GM21717 (cell line): Measurements from ENCODE around the gene WDCP.
"Not testable (repeated sequence)": the region's sequence is repeated elsewhere in the genome, so short reads cannot be mapped to it uniquely, and the experiment has no call there.

Experiments used
- ATAC-seq: cut with Tn5 transposase; IDR thresholded peaks from one replicate; pipeline ENCODE4 v1.9.1; 2021; ENCODE audit warnings: mild to moderate bottlenecking, moderate library complexity; ENCODE audit not compliant: unreplicated experiment

The WDCP gene

GRCh38 chr2:24046930-24047702 lies at the start of gene WDCP:
TSS of gene WDCP (minus strand) at chr2:24047391. CDS start at chr2:24039494, 7,897 bp downstream.
- ATAC-seq, result peak; percentile 99

- not testable (repeated sequence) for ATAC-seq
Observed at GRCh38 chr2:24095171-24095677, 48.0 kb upstream of the WDCP start.

- not testable (repeated sequence) for ATAC-seq
Observed at GRCh38 chr2:24093270-24093669, 46.1 kb upstream of the WDCP start.

GRCh38 chr2:24088821-24089359 lies 41.7 kb upstream of the WDCP start:
- ATAC-seq, result no peak

GRCh38 chr2:24087032-24087431 lies 39.8 kb upstream of the WDCP start:
- no peak for ATAC-seq

- no peak for ATAC-seq
Observed at GRCh38 chr2:24086241-24086640, 39.0 kb upstream of the WDCP start.

- ATAC-seq, result no peak
Observed at GRCh38 chr2:24085200-24085489, 38.0 kb upstream of the WDCP start.

GRCh38 chr2:24084386-24085199 lies 37.4 kb upstream of the WDCP start, which contains the start of gene TP53I3:
TSS of gene TP53I3 (minus strand) at chr2:24084834. CDS start at chr2:24084326, 508 bp downstream.
- peak; percentile 86 for ATAC-seq

- ATAC-seq, result peak; percentile 82
Observed at GRCh38 chr2:24083567-24084385, 36.6 kb upstream of the WDCP start.

GRCh38 chr2:24082787-24083566 lies 35.8 kb upstream of the WDCP start:
- no peak for ATAC-seq

- no peak for ATAC-seq
Observed at GRCh38 chr2:24080701-24081100, 33.5 kb upstream of the WDCP start.

GRCh38 chr2:24077879-24078278 lies 30.7 kb upstream of the WDCP start:
- ATAC-seq, result no peak

GRCh38 chr2:24077535-24077877 lies 30.3 kb upstream of the WDCP start:
- ATAC-seq, result no peak

GRCh38 chr2:24076849-24077534 lies 29.8 kb upstream of the WDCP start:
- no peak for ATAC-seq

GRCh38 chr2:24075915-24076848 lies 29.0 kb upstream of the WDCP start, which contains the start of gene SF3B6:
TSS of gene SF3B6 (minus strand) at chr2:24076326. CDS start at chr2:24076229, 97 bp downstream.
- peak; percentile 93 for ATAC-seq

GRCh38 chr2:24075259-24075658 lies 28.1 kb upstream of the WDCP start:
- no peak for ATAC-seq

GRCh38 chr2:24073816-24074215 lies 26.6 kb upstream of the WDCP start:
- no peak for ATAC-seq

GRCh38 chr2:24072259-24072658 lies 25.1 kb upstream of the WDCP start:
- no peak for ATAC-seq
